Stimulated activated naive CD8-positive, alpha-beta T cell treated with anti-CD3 and anti-CD28 coated beads, Interleukin-15, Interleukin-2, amounts not matched to agents 100 U/mL and 50 U/mL, for 24 hours (primary cell): Measurements from ENCODE around the gene KIAA1586.

Experiments
- ATAC-seq: fragments of 150-1000 bp; cut with Tn5 transposase; one replicate; pipeline ENCODE4 v1.10.0; 2021
- DNase-seq: peaks from one replicate; pipeline ENCODE4 v3.0.0; 2021

The KIAA1586 gene

GRCh38 chr6:57104336-57104735 is 57.8 kb downstream of the KIAA1586 start:
- DNase-seq, result no peak
- no peak for ATAC-seq
